Omental fat pad (tissue), 4 donors: Measurements from ENCODE around the gene ISCU. TPM values are rescaled to one million over a fixed set of nuclear protein-coding genes. Genes with fewer than 3 reads are reported as not detected.

Experiments used
- ATAC-seq: fragments of 150-250 bp; one replicate; pipeline ENCODE4 v1.9.1; 2016; ENCODE audit warnings: mild to moderate bottlenecking, moderate library complexity; ENCODE audit not compliant: low FRiP score
- DNase-seq: peaks from one replicate; pipeline ENCODE4 v3.0.0-alpha.2; 2019; ENCODE audit warnings: low spot score
- total RNA-seq, 4 donors: library from RNA; depleted of rRNA; stranded (reverse); fragments of >200 nt; gene quantifications; one replicate each; pipeline ENCODE4 v1.1.0, GENCODE V29; 2016
- TF ChIP-seq, protein P1 (sequence below), 3 donors: fragments of 450-650 bp; IDR thresholded peaks; one replicate each; pipeline ENCODE4 v1.5.1; 2016 to 2017; ENCODE audit warnings: antibody characterized with exemption in 3 of 3, mild to moderate bottlenecking in 3 of 3, moderate library complexity in 2 of 3

Gene ISCU
- total RNA-seq = 100 to 1,000 TPM; 148 to 260 (median 187) TPM

DNA sequence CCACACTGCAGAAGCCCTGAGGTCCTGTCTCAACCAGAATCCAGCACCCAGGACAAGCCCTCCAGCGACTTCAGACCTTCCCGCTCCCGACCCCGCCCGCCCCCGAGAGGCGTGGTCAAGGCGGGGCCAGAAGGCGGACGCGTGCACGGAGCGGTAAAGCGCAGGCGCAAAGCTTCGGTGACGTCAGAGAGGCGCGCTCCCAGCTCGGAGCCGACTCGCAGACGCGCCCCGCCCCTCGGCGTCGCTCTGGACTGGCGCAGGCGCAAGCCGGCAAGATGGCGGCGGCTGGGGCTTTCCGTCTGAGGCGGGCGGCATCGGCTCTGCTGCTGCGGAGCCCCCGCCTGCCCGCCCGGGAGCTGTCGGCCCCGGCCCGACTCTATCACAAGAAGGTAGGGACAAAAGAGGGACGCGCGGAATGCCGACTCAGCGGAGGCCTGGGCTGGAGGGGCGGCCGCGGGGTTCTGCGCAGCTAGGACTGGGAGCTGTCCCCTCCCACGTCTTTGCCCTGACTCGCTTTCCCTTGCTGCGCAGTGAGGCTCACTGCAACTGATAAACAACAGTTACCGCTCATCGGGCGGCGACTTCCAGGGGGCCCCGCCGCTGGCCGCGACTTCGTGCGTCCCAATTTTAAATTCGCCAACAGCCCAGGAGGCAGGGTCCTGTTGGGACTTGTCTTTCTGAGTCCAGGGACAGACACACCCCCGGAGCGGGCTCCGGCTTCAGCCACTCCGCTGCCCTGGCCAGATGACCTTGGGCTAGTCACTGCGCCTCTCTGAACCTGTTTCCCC, at the start of gene ISCU:
ISCU (plus strand) TSS at position 249 of the 788 bp plus-strand sequence; CDS start at position 276, 27 bp downstream.
- TF ChIP-seq, protein P1, sequence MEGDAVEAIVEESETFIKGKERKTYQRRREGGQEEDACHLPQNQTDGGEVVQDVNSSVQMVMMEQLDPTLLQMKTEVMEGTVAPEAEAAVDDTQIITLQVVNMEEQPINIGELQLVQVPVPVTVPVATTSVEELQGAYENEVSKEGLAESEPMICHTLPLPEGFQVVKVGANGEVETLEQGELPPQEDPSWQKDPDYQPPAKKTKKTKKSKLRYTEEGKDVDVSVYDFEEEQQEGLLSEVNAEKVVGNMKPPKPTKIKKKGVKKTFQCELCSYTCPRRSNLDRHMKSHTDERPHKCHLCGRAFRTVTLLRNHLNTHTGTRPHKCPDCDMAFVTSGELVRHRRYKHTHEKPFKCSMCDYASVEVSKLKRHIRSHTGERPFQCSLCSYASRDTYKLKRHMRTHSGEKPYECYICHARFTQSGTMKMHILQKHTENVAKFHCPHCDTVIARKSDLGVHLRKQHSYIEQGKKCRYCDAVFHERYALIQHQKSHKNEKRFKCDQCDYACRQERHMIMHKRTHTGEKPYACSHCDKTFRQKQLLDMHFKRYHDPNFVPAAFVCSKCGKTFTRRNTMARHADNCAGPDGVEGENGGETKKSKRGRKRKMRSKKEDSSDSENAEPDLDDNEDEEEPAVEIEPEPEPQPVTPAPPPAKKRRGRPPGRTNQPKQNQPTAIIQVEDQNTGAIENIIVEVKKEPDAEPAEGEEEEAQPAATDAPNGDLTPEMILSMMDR (IDR thresholded peaks at IDR 0.05) = no peak
- ATAC-seq = peak; percentile 87
- DNase-seq = peak; percentile 80

DNA sequence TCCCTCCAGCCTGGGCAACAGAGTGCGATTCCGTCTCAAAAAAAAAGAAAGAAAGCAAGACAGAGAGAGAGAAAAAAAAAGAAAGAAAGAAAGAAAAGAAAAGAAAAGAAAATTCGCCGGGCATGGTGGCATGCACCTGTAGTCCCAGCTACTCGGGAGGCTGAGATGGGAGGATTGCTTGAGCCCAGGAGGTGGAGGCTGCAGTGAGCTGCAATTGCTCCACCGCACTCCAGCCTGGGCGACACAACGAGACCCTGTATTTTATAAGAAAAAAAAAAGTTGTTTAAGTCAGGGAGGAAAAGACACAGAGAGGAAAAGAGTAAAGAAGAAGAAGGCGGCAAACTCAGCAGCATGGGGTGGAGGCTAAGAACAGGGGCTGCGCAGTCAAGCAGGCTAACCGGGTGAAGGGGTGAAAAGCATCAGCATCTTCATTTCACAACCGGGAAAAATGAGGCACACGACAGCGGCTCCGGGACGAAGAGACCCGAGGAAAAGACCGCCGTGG, 47.9 kb upstream of the ISCU start:
- TF ChIP-seq, protein P1 (IDR thresholded peaks at IDR 0.05) = no peak
- ATAC-seq (peak; percentile 3), DNase-seq (no peak)

DNA sequence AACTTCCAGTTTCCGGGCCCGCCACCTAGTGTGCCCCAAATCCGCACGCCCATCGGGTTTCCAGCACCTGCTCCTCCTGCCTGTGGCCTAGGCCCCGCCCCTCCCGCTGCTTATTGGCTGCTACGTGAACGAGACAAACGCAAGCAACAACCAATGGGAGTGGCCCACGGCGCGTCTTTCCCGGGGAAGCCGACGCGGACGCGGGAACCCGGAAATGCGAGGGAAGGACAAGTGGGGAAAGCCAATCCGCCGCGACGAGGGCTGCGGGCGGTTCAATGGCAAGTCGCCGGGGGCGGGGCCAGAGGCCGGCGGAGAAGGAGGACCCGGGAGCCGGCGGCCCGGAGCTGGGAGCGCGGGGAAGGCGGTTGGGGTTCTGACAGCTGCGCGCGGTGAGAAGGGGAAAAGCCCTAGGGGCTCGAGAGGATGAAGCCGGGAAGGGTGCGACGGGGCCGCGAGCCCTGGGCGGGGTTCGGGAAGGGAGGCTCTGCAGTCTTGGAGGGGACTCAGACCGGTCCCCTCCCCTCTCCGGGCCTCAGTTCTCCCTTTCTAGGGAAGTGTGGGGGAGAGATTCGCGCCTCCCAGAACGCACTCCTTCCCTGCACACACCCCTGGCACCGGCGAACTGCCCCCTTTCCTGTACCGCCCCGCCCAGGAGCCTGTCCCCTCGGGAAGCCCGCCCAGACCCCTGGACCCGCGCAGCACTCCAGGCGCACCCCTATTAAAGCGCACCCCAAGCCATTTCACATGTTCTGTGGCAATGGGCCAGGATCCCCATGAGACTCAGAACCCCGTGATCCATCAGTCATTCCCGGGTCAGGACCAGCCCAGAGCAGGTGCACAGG, 47.2 kb upstream of the ISCU start, which contains the start of gene FICD:
FICD (plus strand) TSS at position 305 of the 842 bp plus-strand sequence. CDS start 1,696 bp downstream, outside the sequence.
- TF ChIP-seq, protein P1 (IDR thresholded peaks at IDR 0.05) = no peak
- peak; percentile 99 for DNase-seq

DNA sequence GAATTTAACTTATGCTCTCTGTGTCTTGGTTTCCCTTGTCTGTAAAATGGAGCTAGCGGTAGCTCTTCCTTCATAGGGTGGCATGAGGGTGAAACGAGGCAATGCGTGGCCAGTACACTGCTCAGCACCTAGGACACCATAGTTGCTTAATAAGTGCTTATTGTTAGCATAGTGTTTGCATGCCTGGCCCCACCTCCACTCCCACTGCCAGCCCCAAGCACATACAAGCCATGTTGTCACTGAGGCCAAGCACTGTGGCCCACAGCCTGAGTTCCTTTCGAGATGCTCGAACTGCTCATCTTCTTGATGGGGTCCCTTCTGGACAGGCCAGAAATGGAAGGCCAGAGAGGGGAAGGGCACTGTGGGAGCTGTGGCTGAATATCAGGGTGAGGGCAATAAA, 46.5 kb upstream of the ISCU start:
- DNase-seq (no peak), ATAC-seq (no peak)
- TF ChIP-seq, protein P1 (IDR thresholded peaks at IDR 0.05) = no peak

More for the DNA sequence above, 47.2 kb upstream of the ISCU start, which contains the start of gene FICD:
- ATAC-seq = peak; percentile 97

DNA sequence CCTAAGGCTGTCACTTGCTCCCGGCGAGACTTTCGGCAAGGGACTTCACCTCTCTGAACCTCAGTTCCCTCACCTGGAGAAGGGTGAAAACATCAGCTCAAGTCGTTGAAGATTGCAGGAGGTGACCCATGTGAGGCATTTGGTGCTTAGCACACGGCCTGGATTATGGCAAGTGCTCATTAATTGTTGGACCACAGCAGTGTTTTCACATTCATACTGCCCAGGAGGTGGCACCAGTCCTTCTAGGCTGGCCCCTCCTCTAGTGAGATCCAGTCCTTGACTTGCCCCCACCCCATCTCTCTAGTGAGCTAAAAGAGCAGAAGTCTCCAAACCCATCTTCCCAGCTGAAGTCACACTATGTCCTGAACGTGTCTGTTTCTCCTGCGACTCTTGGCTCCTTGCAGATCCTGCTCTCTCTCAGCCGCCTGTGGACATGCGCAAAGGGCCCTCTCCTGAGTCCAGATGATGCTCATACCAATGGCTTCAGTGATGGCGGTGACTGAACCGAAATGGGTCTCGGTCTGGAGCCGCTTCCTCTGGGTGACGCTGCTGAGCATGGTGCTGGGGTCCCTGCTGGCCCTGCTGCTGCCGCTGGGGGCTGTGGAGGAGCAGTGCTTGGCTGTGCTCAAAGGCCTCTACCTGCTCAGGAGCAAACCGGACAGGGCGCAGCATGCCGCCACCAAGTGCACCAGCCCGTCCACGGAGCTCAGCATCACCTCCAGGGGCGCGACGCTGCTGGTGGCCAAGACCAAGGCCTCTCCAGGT, 45.7 kb upstream of the ISCU start:
- TF ChIP-seq, protein P1 (IDR thresholded peaks at IDR 0.05) = no peak
- DNase-seq = no peak
- ATAC-seq = no peak
